Peyer's patch (tissue), 4 donors: ENCODE measurements around the gene PDE11A.

Source experiments
- POLR2A ChIP-seq, 2 donors: fragments of 450-650 bp; IDR thresholded peaks; one replicate each; pipeline ENCODE4 v1.5.1; 2017; ENCODE audit warnings: antibody characterized with exemption in 2 of 2, mild to moderate bottlenecking in 2 of 2, moderate library complexity in 2 of 2
- TF ChIP-seq, protein P1 (sequence below), 6 experiments: fragments of 450-650 bp in 4 of 6; fragments of 200-600 bp in 2 of 6; sonication (generic) in 1 of 6; IDR thresholded peaks; one replicate each; pipeline ENCODE4 v1.5.1; 2017 to 2019; ENCODE audit warnings: antibody characterized with exemption in 6 of 6, mild to moderate bottlenecking in 3 of 6, moderate library complexity in 1 of 6

DNA sequence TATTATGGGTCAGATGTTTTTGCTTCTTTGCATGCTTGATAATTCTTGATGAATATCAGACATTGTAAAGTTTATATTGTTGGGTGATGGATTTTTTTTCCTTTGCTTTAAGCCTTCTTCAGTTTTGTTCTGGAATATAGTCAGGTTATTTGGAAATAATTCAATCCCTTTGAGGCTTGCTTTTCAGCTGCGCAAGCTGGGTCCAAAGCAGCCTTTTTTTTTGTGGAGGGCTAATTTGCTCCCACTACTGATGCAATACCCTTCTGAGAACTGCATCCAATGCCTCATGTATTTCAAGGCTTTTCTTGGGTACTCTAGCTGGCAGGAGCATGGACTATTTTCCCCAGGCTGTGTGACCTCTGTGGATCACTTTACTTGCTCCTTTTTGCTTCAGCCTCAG, 434.1 kb downstream of the PDE11A start:
- TF ChIP-seq, protein P1, sequence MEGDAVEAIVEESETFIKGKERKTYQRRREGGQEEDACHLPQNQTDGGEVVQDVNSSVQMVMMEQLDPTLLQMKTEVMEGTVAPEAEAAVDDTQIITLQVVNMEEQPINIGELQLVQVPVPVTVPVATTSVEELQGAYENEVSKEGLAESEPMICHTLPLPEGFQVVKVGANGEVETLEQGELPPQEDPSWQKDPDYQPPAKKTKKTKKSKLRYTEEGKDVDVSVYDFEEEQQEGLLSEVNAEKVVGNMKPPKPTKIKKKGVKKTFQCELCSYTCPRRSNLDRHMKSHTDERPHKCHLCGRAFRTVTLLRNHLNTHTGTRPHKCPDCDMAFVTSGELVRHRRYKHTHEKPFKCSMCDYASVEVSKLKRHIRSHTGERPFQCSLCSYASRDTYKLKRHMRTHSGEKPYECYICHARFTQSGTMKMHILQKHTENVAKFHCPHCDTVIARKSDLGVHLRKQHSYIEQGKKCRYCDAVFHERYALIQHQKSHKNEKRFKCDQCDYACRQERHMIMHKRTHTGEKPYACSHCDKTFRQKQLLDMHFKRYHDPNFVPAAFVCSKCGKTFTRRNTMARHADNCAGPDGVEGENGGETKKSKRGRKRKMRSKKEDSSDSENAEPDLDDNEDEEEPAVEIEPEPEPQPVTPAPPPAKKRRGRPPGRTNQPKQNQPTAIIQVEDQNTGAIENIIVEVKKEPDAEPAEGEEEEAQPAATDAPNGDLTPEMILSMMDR (IDR thresholded peaks at IDR 0.05) = no peak
- no peak for TF ChIP-seq POLR2A (IDR thresholded peaks at IDR 0.05)
